Thymus (tissue), 2 donors: ENCODE measurements around the gene ARHGEF17. TPM values are rescaled to one million over a fixed set of nuclear protein-coding genes. Genes with fewer than 3 reads are reported as not detected.

Experiments
- polyA plus RNA-seq: library from polyadenylated mRNA; stranded (reverse); fragments of 200-250 nt; gene quantifications from one replicate; pipeline ENCODE4 v1.2.3, GENCODE V29; 2013
- total RNA-seq: library from RNA; stranded (reverse); fragments of 120-200 nt; gene quantifications from one replicate; pipeline ENCODE4 v1.2.4, GENCODE V29; 2013
- donor health status: healthy.

Gene ARHGEF17
- total and polyA plus RNA-seq, 2 donors = 2.5 to 8.9 TPM

Other genes with a start within 250 kb of the ARHGEF17 start
- 12.5 TPM for gene FCHSD2, start 166.0 kb upstream of the ARHGEF17 start, total RNA-seq
- 22.3 TPM for gene FCHSD2, start 166.0 kb upstream of the ARHGEF17 start, polyA plus RNA-seq
- 0.52 TPM for gene P2RY2, start 90.0 kb upstream of the ARHGEF17 start, total RNA-seq
- 0.75 TPM for gene P2RY2, start 90.0 kb upstream of the ARHGEF17 start, polyA plus RNA-seq
- gene P2RY6, start 35.9 kb upstream of the ARHGEF17 start, total RNA-seq = 1.3 TPM
- 2.9 TPM for gene P2RY6, start 35.9 kb upstream of the ARHGEF17 start, polyA plus RNA-seq
- 10.4 TPM for gene RELT, start 68.1 kb downstream of the ARHGEF17 start, total RNA-seq
- gene RELT, start 68.1 kb downstream of the ARHGEF17 start, polyA plus RNA-seq = 9.9 TPM